IPS-20b (cell line): ENCODE measurements around the gene DPP7.

Source experiments
- H3K27ac ChIP-seq: one replicate; pipeline ENCODE4 v1.5.1; 2013; ENCODE audit warnings: low read length
- H3K27me3 ChIP-seq: 2 replicates; pipeline ENCODE4 v1.6.1; 2013; ENCODE audit warnings: mild to moderate bottlenecking, low read length, inconsistent platforms; ENCODE audit not compliant: insufficient read depth
- H3K36me3 ChIP-seq: 2 replicates; pipeline ENCODE4 v1.6.1; 2013; ENCODE audit warnings: low read depth, mild to moderate bottlenecking, inconsistent platforms, low read length, moderate library complexity; ENCODE audit not compliant: insufficient read depth
- H3K4me1 ChIP-seq: 2 replicates; pipeline ENCODE4 v1.6.1; 2013; ENCODE audit warnings: mild to moderate bottlenecking, control low read depth, inconsistent platforms, low read length, moderate library complexity; ENCODE audit not compliant: insufficient read depth
- H3K4me3 ChIP-seq: 2 replicates; pipeline ENCODE4 v1.5.1; 2013; ENCODE audit warnings: mild to moderate bottlenecking, low read length, inconsistent platforms
- H3K9ac ChIP-seq: 2 replicates; pipeline ENCODE4 v1.6.1; 2013; ENCODE audit warnings: low read depth, mild to moderate bottlenecking, inconsistent platforms, low read length, moderate library complexity
- H3K9me3 ChIP-seq: 2 replicates; pipeline ENCODE4 v1.6.1; 2013; ENCODE audit warnings: mild to moderate bottlenecking, low read depth, low read length, inconsistent platforms; ENCODE audit not compliant: insufficient read depth

Gene DPP7

GRCh38 chr9:137146527-137146918 is 32.0 kb upstream of the DPP7 start:
- Histone ChIP-seq H3K4me1 (no peaks in the 10 kb centered on the region), H3K27ac (no peak overlapping the region), H3K27me3 (peaks cover 56% of the 10 kb centered on the region), H3K9me3 (no peaks in the 10 kb centered on the region), H3K9ac (no peak overlapping the region), H3K4me3 (no peak overlapping the region), H3K36me3 (no peaks in the 10 kb centered on the region)

- Histone ChIP-seq H3K27ac (no peak overlapping the region), H3K4me3 (no peak overlapping the region), H3K36me3 (no peaks in the 10 kb centered on the region), H3K9ac (no peak overlapping the region), H3K9me3 (no peaks in the 10 kb centered on the region), H3K27me3 (peaks cover 62% of the 10 kb centered on the region), H3K4me1 (no peaks in the 10 kb centered on the region)
These were observed 31.4 kb upstream of the DPP7 start for GRCh38 chr9:137145731-137146526.

- Histone ChIP-seq H3K27ac (no peak overlapping the region), H3K9ac (no peak overlapping the region), H3K4me3 (no peak overlapping the region), H3K9me3 (no peaks in the 10 kb centered on the region), H3K27me3 (peaks cover 75% of the 10 kb centered on the region), H3K4me1 (no peaks in the 10 kb centered on the region), H3K36me3 (no peaks in the 10 kb centered on the region)
These were observed 28.9 kb upstream of the DPP7 start for GRCh38 chr9:137143459-137143858.

GRCh38 chr9:137141976-137142936 is 27.7 kb upstream of the DPP7 start:
- H3K4me3 ChIP-seq, result no peak overlapping the region
- H3K27ac ChIP-seq, result no peak overlapping the region
- no peaks in the 10 kb centered on the region for H3K36me3 ChIP-seq
- no peak overlapping the region for H3K9ac ChIP-seq
- peaks cover 84% of the 10 kb centered on the region for H3K27me3 ChIP-seq
- no peaks in the 10 kb centered on the region for H3K4me1 ChIP-seq
- no peaks in the 10 kb centered on the region for H3K9me3 ChIP-seq

- Histone ChIP-seq H3K27me3 (peaks cover 87% of the 10 kb centered on the region), H3K4me3 (no peak overlapping the region), H3K9me3 (no peaks in the 10 kb centered on the region)
These were observed 26.7 kb upstream of the DPP7 start for GRCh38 chr9:137141050-137141810.

GRCh38 chr9:137140151-137141012 is 25.8 kb upstream of the DPP7 start:
- H3K4me1 ChIP-seq, result no peaks in the 10 kb centered on the region
- H3K27me3 ChIP-seq, result peaks cover 87% of the 10 kb centered on the region

More at GRCh38 chr9:137141050-137141810, 26.7 kb upstream of the DPP7 start:
- H3K4me1 ChIP-seq, result no peaks in the 10 kb centered on the region
- no peak overlapping the region for H3K9ac ChIP-seq
- no peaks in the 10 kb centered on the region for H3K36me3 ChIP-seq
- H3K27ac ChIP-seq, result no peak overlapping the region

GRCh38 chr9:137139468-137140150 is 25.1 kb upstream of the DPP7 start:
- Histone ChIP-seq H3K9ac (no peak overlapping the region), H3K27me3 (peaks cover 91% of the 10 kb centered on the region), H3K4me3 (no peak overlapping the region), H3K36me3 (no peaks in the 10 kb centered on the region), H3K9me3 (no peaks in the 10 kb centered on the region), H3K4me1 (no peaks in the 10 kb centered on the region), H3K27ac (no peak overlapping the region)

More at GRCh38 chr9:137140151-137141012, 25.8 kb upstream of the DPP7 start:
- no peak overlapping the region for H3K27ac ChIP-seq
- H3K36me3 ChIP-seq, result no peaks in the 10 kb centered on the region
- no peaks in the 10 kb centered on the region for H3K9me3 ChIP-seq
- H3K4me3 ChIP-seq, result no peak overlapping the region
- no peak overlapping the region for H3K9ac ChIP-seq

GRCh38 chr9:137138722-137139467 is 24.4 kb upstream of the DPP7 start, which contains the start of gene GRIN1:
TSS of gene GRIN1 (plus strand) at chr9:137139154. CDS start at chr9:137139487, 333 bp downstream.
- Histone ChIP-seq H3K4me1 (no peaks in the 10 kb centered on the region), H3K4me3 (peak within 1 kb of the TSS; percentile 48; the same call in 1 of the 2 replicates), H3K27me3 (peaks cover 89% of the 10 kb centered on the region), H3K36me3 (no peaks in the 10 kb centered on the region), H3K9ac (no peak within 1 kb of the TSS), H3K27ac (no peak within 1 kb of the TSS), H3K9me3 (no peaks in the 10 kb centered on the region)

GRCh38 chr9:137138058-137138721 is 23.7 kb upstream of the DPP7 start:
- Histone ChIP-seq H3K27ac (no peak overlapping the region), H3K9me3 (no peaks in the 10 kb centered on the region), H3K4me3 (peak overlapping the region; percentile 48; the same call in 1 of the 2 replicates), H3K4me1 (no peaks in the 10 kb centered on the region), H3K27me3 (peaks cover 88% of the 10 kb centered on the region), H3K36me3 (no peaks in the 10 kb centered on the region), H3K9ac (no peak overlapping the region)
